ENCODE data around the gene PLAC9.

Gene PLAC9

DNA sequence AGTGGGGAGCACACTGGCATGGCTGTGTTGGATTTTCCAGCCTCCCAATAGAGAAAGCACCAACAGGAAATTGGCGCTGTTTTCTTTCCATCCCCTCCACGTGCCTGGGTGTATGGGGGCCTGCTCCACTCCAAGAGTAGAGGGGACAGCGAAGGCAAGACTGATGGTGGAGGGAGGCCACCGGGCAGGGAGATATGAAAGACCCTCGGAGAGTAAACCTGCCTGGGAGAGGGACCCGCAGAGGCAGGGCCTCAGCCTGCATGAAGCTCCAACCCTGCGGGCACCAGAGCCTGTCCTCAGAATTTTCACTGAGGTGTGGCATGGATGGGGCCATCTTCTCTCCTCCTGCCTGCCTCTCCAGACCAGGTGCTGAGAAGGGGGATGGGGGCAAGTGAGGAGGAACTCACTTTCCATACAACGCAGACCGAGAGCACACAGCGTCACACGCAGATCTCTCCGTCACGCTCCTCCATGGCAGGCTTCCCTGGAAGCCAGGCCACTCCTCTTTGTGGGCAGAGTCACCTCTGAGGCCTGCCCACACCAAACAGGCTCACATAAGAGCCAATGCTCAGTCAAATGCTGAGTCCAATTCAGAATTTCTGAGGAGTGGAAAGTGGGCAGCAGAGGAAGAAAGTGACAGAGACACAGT is 54.0 kb downstream of the PLAC9 start:
- no peak for DNase-seq

DNA sequence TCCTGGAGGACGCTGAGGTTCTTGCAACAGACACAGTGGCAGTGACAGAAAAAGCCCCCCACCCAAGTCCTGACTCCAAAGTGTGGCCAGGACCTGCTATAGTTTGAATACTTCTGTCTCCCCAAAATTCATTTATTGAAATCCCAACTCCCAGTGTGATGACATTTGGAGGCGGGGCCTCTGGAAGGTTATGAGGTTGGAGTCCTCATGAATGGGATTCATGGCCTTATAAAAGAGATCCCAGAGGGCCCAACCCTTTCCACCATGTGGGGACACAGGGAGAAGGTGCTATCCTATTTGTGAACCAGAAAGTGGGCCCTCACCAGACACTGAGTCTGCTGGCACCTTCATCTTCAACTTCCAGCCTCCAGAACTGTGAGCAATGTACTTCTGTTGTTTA is 54.5 kb downstream of the PLAC9 start:
- DNase-seq, result no peak

DNA sequence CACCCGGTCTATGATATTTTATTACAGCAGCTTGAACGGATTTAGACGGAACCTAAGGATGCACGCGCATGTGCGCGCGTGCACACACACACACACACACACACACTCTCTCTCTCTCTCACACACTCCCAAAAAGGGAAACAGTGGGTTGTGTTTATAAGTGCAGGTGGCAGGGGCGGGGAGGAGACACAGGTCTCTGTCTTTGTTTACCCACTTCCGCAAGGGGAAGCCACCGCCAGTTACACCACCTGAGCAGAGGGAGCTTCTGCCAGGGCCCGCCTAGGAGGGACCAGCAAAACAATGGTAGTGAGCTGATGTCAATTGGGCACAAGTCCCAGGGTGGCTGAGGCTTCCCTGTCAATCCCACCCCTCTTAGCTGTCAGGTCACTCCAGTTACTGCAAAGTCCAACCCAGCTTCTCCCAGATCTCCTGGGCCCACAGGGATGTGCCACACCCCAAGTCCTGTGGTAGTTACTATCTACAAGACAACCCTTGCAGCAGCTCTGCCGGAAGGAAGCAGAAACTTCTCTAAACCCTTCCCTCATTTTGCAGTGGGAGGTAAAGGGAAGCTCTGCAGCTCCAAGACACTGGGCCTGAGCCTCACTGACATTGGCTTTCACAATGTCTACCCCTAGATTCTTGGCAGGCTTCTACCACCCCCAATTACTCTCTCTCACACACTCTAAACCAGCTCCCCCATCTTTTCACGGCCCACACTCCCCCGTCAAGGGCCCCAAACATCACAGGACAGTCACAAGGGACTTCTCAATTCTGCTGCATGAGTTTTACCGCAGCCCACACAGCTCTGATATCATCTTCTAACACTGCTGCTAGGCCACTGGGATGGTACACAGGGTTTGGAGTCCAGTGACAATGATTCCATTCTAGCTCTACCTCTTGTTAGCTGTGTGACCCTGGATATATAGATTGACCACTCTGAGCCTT is 55.2 kb downstream of the PLAC9 start:
- no peak for DNase-seq

DNA sequence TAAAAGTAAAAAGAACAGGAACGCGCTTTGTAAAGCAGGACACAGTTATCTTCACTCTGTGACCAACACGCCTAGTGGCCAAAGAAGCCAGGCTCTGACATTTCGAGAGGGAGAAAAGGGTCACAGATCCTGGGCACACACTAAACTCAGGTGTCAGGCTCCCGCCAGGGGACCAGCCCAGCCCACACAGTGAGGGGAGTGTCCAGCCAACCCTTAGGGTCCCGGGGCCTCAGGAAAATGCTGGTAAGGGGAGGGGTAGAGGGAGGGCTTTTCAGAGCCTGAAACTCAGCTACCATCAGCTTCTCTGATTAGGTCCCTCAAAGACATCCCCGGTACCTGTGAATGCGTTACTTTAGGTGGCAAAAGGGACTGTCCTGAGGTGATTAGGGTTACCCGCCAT is 56.2 kb downstream of the PLAC9 start:
- no peak for DNase-seq

DNA sequence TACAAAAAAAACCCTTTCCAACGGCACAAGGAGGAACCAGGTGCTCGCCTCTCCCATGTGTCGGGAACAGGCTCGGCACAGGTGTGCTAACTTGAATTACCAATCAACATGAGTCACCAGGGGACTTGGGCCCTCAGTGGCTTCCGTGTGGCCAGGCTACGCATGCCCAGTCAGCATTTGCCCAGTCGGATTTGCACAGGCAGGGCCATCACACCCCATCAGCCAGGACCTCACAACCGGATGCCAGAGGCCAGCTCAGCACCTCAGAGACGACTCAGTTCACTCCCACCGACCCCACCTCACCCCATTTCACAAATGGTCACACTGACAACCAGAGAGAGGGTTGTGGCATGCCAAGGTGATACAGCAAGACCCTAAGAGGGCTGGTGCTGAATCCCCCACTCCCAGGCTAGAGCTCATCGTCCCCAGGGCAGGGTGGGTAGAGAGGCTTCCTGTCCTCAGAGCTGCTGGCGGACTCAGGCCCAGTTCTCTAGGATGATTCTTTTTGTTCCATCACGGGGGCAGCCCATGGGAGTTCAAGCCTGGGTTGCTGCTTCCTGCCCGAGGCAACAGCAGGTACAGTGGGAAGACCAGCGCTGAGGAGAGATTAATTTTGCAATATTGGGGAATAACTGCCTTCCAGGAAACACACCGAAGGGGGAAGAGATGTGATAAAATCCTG is 59.2 kb downstream of the PLAC9 start:
- DNase-seq, result no peak

DNA sequence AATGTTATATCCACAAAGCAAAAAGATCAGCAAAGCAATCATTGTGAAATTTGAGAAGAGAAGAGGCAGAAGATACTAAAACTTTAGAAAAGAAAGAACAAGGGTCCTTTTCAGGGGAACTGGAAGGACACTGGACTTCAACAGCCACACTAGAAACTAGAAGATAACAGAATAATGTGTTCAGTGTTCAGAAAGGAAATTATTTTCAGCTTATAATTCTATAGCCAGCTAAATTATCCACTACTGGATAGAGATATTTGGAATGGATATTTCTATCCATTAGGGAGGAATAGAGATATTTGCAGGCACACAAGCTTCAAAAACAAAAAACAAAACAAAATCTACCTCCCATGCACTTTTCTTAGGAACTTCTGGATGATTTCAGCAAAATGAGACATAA is 60.0 kb downstream of the PLAC9 start:
- no peak for DNase-seq

DNA sequence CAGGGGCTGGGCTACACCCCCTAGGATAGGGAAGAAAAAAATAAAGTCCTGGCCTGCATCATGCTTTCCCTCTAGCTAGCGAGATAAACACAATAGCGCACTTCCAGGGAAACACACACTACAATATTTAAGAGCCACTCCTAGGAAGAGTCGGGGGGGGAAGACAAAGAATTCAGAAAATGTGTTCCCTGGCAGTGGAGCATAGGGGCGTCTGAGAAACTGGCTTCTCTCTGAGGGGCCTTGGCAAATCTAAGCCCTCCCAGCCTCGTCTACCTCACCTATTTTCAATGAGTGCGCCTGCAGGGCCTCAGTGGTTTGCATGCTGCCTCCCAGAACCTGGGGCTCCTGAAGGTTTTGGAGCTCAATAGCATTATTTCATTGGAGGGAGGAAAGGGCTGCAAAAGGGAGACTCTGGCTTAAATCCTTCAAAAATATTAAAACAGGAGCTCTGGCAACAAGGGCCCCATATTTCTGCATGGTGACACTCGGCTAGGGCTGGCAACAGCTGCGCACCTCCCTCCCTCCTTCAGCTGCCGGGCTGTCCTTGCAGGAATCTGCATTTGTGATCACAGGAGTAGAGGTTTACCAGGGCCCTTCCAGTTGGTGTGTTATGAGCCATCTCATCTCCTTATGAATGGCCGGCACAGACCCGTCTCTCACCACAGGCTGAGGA is 62.0 kb downstream of the PLAC9 start:
- no peak for DNase-seq
